ENCODE results near the gene RNF182.
"Not testable (repeated sequence)": the region's sequence is repeated elsewhere in the genome, so short reads cannot be mapped to it uniquely, and the experiment has no call there.

The RNF182 gene

DNA sequence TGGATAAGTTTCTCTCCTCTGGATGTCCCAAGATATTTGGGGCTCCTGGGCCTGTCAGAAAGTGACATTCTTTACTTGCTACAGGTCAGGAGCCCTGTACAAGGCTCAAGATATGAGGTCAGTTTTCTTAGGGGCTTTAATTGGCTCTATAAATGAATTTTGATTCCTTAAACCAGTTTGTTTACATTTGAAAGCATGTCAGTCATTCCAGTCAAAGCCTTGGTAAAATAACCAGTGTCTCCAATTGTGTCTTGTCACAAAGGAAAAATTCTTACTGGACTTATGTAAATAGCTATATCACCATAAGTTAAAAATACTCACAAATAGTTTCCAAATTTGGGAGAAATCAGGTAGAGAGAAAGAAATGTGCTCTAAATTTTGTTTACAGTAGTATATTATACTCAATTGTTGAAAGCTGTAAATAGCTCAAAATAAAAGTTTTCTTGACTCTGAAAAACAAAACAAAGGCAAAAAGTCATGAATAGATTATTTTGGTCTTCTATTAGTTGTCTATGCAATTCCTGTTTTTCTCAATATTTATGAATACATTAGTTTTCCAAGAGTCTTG lies 22.9 kb downstream of the RNF182 start:
- TF ChIP-seq, protein P1, sequence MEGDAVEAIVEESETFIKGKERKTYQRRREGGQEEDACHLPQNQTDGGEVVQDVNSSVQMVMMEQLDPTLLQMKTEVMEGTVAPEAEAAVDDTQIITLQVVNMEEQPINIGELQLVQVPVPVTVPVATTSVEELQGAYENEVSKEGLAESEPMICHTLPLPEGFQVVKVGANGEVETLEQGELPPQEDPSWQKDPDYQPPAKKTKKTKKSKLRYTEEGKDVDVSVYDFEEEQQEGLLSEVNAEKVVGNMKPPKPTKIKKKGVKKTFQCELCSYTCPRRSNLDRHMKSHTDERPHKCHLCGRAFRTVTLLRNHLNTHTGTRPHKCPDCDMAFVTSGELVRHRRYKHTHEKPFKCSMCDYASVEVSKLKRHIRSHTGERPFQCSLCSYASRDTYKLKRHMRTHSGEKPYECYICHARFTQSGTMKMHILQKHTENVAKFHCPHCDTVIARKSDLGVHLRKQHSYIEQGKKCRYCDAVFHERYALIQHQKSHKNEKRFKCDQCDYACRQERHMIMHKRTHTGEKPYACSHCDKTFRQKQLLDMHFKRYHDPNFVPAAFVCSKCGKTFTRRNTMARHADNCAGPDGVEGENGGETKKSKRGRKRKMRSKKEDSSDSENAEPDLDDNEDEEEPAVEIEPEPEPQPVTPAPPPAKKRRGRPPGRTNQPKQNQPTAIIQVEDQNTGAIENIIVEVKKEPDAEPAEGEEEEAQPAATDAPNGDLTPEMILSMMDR (IDR thresholded peaks at IDR 0.05; ENCODE audit: low read depth, low read length, missing control alignments): no peak
- no peak overlapping the region for H3K4me3 ChIP-seq (replicated peaks; ENCODE audit: low read depth, low read length)
- DNase-seq (ENCODE audit: extremely low read depth, low read depth): no peak

GRCh38 chr6:13952101-13952500 lies 27.3 kb downstream of the RNF182 start:
- TF ChIP-seq, protein P1 (IDR thresholded peaks at IDR 0.05; ENCODE audit: low read depth, low read length, missing control alignments): no peak
- DNase-seq (ENCODE audit: extremely low read depth, low read depth): no peak
- no peak overlapping the region for H3K4me3 ChIP-seq (replicated peaks; ENCODE audit: low read depth, low read length)

GRCh38 chr6:13953061-13953705 lies 28.4 kb downstream of the RNF182 start:
- no peak for DNase-seq (ENCODE audit: extremely low read depth, low read depth)
- H3K4me3 ChIP-seq (replicated peaks; ENCODE audit: low read depth, low read length): no peak overlapping the region
- TF ChIP-seq, protein P1 (IDR thresholded peaks at IDR 0.05; ENCODE audit: low read depth, low read length, missing control alignments): no peak

- TF ChIP-seq, protein P1 (IDR thresholded peaks at IDR 0.05; ENCODE audit: low read depth, low read length, missing control alignments): no peak
- no peak for DNase-seq (ENCODE audit: extremely low read depth, low read depth)
- H3K4me3 ChIP-seq (replicated peaks; ENCODE audit: low read depth, low read length): no peak overlapping the region
These were observed 40.9 kb downstream of the RNF182 start for GRCh38 chr6:13965582-13966127.

- no peak for DNase-seq (ENCODE audit: extremely low read depth, low read depth)
- no peak overlapping the region for H3K4me3 ChIP-seq (replicated peaks; ENCODE audit: low read depth, low read length)
- TF ChIP-seq, protein P1 (IDR thresholded peaks at IDR 0.05; ENCODE audit: low read depth, low read length, missing control alignments): no peak
These were observed 46.6 kb downstream of the RNF182 start for GRCh38 chr6:13971303-13971702.

GRCh38 chr6:13972602-13973001 lies 47.9 kb downstream of the RNF182 start:
- not testable (repeated sequence) for DNase-seq (ENCODE audit: extremely low read depth, low read depth); H3K4me3 ChIP-seq (replicated peaks; ENCODE audit: low read depth, low read length)

GRCh38 chr6:13973422-13973821 lies 48.7 kb downstream of the RNF182 start:
- DNase-seq (ENCODE audit: extremely low read depth, low read depth); H3K4me3 ChIP-seq (replicated peaks; ENCODE audit: low read depth, low read length): not testable (repeated sequence)

Data from HFF-Myc (cell line).